Kidney epithelial cell (primary cell): Measurements from ENCODE around the gene SLC24A2. TPM values are rescaled to one million over a fixed set of nuclear protein-coding genes. Genes with fewer than 3 reads are reported as not detected.

Experiments
- DNase-seq: peaks from one replicate; pipeline ENCODE4 v3.0.0-alpha.2; 2010; ENCODE audit warnings: low read depth
- H3K27me3 ChIP-seq: 2 replicates; pipeline ENCODE4 v1.6.0; 2011; ENCODE audit warnings: low read length; ENCODE audit not compliant: control insufficient read depth, insufficient read depth
- H3K36me3 ChIP-seq: 2 replicates; pipeline ENCODE4 v1.5.1; 2011; ENCODE audit warnings: low read length; ENCODE audit not compliant: control insufficient read depth, insufficient read depth
- H3K4me3 ChIP-seq: 2 replicates; pipeline ENCODE4 v1.5.1; 2011; ENCODE audit warnings: low read depth, mild to moderate bottlenecking, control low read depth, low read length
- CTCF ChIP-seq: IDR thresholded peaks from 2 replicates; pipeline ENCODE4 v1.5.1; 2011; ENCODE audit warnings: mild to moderate bottlenecking, moderate library complexity, low read length, control low read depth, inconsistent platforms; ENCODE audit not compliant: insufficient read depth, poor library complexity, severe bottlenecking
- total RNA-seq: library from RNA; depleted of rRNA; stranded (reverse); fragments of >200 nt; gene quantifications from 2 replicates; pipeline ENCODE4 v1.2.3, GENCODE V29; 2015

SLC24A2 gene
- total RNA-seq, 1 donor from 2014 or later = not detected

- TF ChIP-seq CTCF = no peak
Measured at GRCh38 chr9:19757745-19758144, 31.1 kb downstream of the SLC24A2 start.

GRCh38 chr9:19754921-19755320 lies 33.9 kb downstream of the SLC24A2 start:
- no peak for TF ChIP-seq CTCF
- Histone ChIP-seq H3K36me3 (no peaks in the 10 kb centered on the region), H3K4me3 (no peak overlapping the region), H3K27me3 (no peaks in the 10 kb centered on the region)
- no peak for DNase-seq

More at GRCh38 chr9:19757745-19758144, 31.1 kb downstream of the SLC24A2 start:
- H3K36me3 ChIP-seq = no peaks in the 10 kb centered on the region
- no peak overlapping the region for H3K4me3 ChIP-seq
- no peak for DNase-seq
- no peaks in the 10 kb centered on the region for H3K27me3 ChIP-seq

- no peak for DNase-seq
- Histone ChIP-seq H3K27me3 (no peaks in the 10 kb centered on the region), H3K4me3 (no peak overlapping the region), H3K36me3 (no peaks in the 10 kb centered on the region)
- TF ChIP-seq CTCF = no peak
Measured at GRCh38 chr9:19748278-19749126, 40.3 kb downstream of the SLC24A2 start.

GRCh38 chr9:19746223-19746622 lies 42.6 kb downstream of the SLC24A2 start:
- Histone ChIP-seq H3K27me3 (no peaks in the 10 kb centered on the region), H3K4me3 (no peak overlapping the region), H3K36me3 (no peaks in the 10 kb centered on the region)
- no peak for DNase-seq
- no peak for TF ChIP-seq CTCF

- TF ChIP-seq CTCF = no peak
- DNase-seq = no peak
- no peak overlapping the region for H3K4me3 ChIP-seq
- H3K27me3 ChIP-seq = no peaks in the 10 kb centered on the region
- no peaks in the 10 kb centered on the region for H3K36me3 ChIP-seq
Measured at GRCh38 chr9:19741178-19741577, 47.7 kb downstream of the SLC24A2 start.
